Upper lobe of left lung (tissue), 6 donors: Measurements from ENCODE around the gene PPP1R10. TPM values are rescaled to one million over a fixed set of nuclear protein-coding genes. Genes with fewer than 3 reads are reported as not detected.

Experiments
- ATAC-seq, 2 donors: fragments of 200-7000 bp; cut with Tn5 transposase; one replicate each; pipeline ENCODE4 v1.9.1; 2022; ENCODE audit warnings: mild to moderate bottlenecking in 2 of 2, moderate library complexity in 2 of 2; ENCODE audit not compliant: low FRiP score in 2 of 2
- DNase-seq, 2 donors: peaks; one replicate each; pipeline ENCODE4 v3.0.0-alpha.2; 2019 to 2020
- H3K27ac ChIP-seq, 4 donors: fragments of 200-600 bp; sonication (generic); one replicate each; pipeline ENCODE4 v1.5.1; 2016 to 2019
- H3K27me3 ChIP-seq, 4 donors: fragments of 200-600 bp; sonication (generic); one replicate each; pipeline ENCODE4 v1.5.1; 2017 to 2019
- H3K36me3 ChIP-seq, 4 donors: fragments of 200-600 bp; sonication (generic); one replicate each; pipeline ENCODE4 v1.5.1; 2016 to 2019
- H3K4me1 ChIP-seq, 4 donors: fragments of 200-600 bp; sonication (generic); one replicate each; pipeline ENCODE4 v1.5.1; 2018 to 2019
- H3K4me3 ChIP-seq, 4 donors: fragments of 200-600 bp; sonication (generic); one replicate each; pipeline ENCODE4 v1.5.1; 2017 to 2019; ENCODE audit warnings: mild to moderate bottlenecking in 2 of 4, moderate library complexity in 1 of 4
- H3K9me3 ChIP-seq, 4 donors: fragments of 200-600 bp; sonication (generic); one replicate each; pipeline ENCODE4 v1.5.1; 2018 to 2019
- EP300 ChIP-seq, 4 donors: sonication (generic); formaldehyde crosslinking; IDR thresholded peaks; one replicate each; pipeline ENCODE4 v1.5.1; 2017; ENCODE audit warnings: antibody characterized with exemption in 4 of 4, control low read depth in 2 of 4
- POLR2A ChIP-seq, 4 donors: fragments of 450-650 bp; IDR thresholded peaks; one replicate each; pipeline ENCODE4 v1.5.1; 2016 to 2017; ENCODE audit warnings: antibody characterized with exemption in 4 of 4, mild to moderate bottlenecking in 2 of 4
- POLR2AphosphoS5 ChIP-seq, 2 donors: sonication (generic); formaldehyde crosslinking; IDR thresholded peaks; one replicate each; pipeline ENCODE4 v1.5.1; 2017; ENCODE audit warnings: antibody characterized with exemption in 2 of 2
- WGBS, 2 donors: methylation state at CpG; one replicate each; pipeline ENCODE4 v1.1.5; 2017 to 2018; 5-methylcytosine and 5-hydroxymethylcytosine counted together
- total RNA-seq, 6 donors: library from RNA; depleted of rRNA in 4 of 6; stranded (reverse); fragments of >200 nt in 4 of 6; gene quantifications; one replicate each; pipeline versions ENCODE4 v1.1.0 to v1.2.1, GENCODE V29; 2016 to 2021
- TF ChIP-seq, protein P1 (sequence below), 6 experiments: fragments of 450-650 bp in 4 of 6; fragments of 200-600 bp in 2 of 6; sonication (generic) in 2 of 6; IDR thresholded peaks; one replicate each; pipeline ENCODE4 v1.5.1; 2016 to 2019; ENCODE audit warnings: antibody characterized with exemption in 6 of 6
- donor health status: DM: no; HTN: no; CAD: no; lungs with moderate emphysema.
- donor health status: DM: no; HTN: yes; CAD: no; lungs with severe emphysema.

The PPP1R10 gene
- total RNA-seq, 6 donors from 2014 or later = 32.0 to 72.1 (median 50.7) TPM

GRCh38 chr6:30625511-30625910, 8.5 kb upstream of the PPP1R10 start:
- Histone ChIP-seq H3K4me1 (peaks cover 8 to 19% (median 17%) of the 10 kb centered on the region in 4 donors), H3K27me3 (no peaks in the 10 kb centered on the region), H3K4me3 (no peak overlapping the region), H3K9me3 (no peaks in the 10 kb centered on the region), H3K27ac (peak overlapping the region in 1 of 4 donors; percentile 88), H3K36me3 (peaks cover 24 to 64% (median 50%) of the 10 kb centered on the region in 4 donors)
- no peak for TF ChIP-seq POLR2A (IDR thresholded peaks at IDR 0.05)
- TF ChIP-seq, protein P1, sequence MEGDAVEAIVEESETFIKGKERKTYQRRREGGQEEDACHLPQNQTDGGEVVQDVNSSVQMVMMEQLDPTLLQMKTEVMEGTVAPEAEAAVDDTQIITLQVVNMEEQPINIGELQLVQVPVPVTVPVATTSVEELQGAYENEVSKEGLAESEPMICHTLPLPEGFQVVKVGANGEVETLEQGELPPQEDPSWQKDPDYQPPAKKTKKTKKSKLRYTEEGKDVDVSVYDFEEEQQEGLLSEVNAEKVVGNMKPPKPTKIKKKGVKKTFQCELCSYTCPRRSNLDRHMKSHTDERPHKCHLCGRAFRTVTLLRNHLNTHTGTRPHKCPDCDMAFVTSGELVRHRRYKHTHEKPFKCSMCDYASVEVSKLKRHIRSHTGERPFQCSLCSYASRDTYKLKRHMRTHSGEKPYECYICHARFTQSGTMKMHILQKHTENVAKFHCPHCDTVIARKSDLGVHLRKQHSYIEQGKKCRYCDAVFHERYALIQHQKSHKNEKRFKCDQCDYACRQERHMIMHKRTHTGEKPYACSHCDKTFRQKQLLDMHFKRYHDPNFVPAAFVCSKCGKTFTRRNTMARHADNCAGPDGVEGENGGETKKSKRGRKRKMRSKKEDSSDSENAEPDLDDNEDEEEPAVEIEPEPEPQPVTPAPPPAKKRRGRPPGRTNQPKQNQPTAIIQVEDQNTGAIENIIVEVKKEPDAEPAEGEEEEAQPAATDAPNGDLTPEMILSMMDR (IDR thresholded peaks at IDR 0.05) = no peak
- TF ChIP-seq EP300 (IDR thresholded peaks at IDR 0.05) = no peak
- no peak for TF ChIP-seq POLR2AphosphoS5 (IDR thresholded peaks at IDR 0.05)
- WGBS, 2 donors = 96 to 98% methylated on average over 8 of the region's 8 CpGs
- DNase-seq = no peak
- no peak for ATAC-seq

DNA sequence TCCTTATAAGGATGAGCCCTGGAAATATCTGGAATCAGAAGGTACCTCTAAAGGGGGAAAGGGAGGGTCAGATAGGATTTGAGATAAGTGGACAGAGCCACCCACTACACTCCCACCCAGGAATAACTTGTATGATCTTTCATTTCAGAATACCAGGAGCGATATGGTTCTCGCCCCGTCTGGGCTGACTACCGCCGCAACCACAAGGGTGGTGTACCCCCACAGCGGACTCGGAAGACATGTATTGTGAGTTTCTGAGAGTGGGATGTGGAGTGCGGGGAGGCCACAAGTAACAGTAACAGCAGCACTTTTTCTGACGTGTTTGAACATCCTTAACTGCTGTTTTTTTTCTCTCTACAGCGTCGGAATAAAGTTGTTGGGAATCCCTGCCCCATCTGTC, 2.5 kb upstream of the PPP1R10 start:
- Histone ChIP-seq H3K36me3 (peaks cover 23 to 65% (median 46%) of the 10 kb centered on the region in 4 donors), H3K27ac (no peak overlapping the region), H3K4me1 (peaks cover 11 to 19% (median 13%) of the 10 kb centered on the region in 4 donors), H3K27me3 (no peaks in the 10 kb centered on the region), H3K4me3 (no peak overlapping the region), H3K9me3 (no peaks in the 10 kb centered on the region)
- TF ChIP-seq EP300 (IDR thresholded peaks at IDR 0.05) (no peak), POLR2A (IDR thresholded peaks at IDR 0.05) (no peak), POLR2AphosphoS5 (IDR thresholded peaks at IDR 0.05) (no peak)
- TF ChIP-seq, protein P1 (IDR thresholded peaks at IDR 0.05) = no peak
- ATAC-seq = no peak
- DNase-seq = no peak
- WGBS, 2 donors = 95 to 97% methylated on average over 11 of the region's 11 CpGs

DNA sequence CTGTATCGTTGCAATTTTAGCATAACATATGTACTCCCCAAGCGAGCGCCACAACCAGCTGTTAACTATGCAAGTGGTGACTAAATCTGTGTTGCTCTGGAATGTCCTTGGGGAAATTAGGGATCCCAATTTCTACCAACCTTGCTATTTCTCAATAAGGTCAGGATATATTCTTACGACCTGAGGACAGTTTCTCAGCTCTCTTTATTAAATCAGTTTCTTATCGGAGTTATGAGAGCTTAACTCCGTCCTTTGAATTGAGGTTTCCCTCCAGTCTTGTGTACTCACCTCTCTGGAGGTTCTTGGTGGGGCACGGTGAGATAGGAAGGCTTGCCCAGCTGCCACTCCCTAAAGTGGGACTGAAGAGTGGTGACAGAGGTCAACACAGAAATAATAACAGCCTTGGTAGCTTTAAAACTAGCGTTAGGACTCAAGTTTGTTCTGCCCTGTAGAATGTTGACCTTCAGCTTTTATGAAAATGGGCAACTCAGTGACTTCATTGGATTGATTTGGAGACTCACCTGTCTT, 1.3 kb upstream of the PPP1R10 start:
- Histone ChIP-seq H3K27ac (peak overlapping the region; percentile 95 to 98 (median 96)), H3K9me3 (no peaks in the 10 kb centered on the region), H3K27me3 (no peaks in the 10 kb centered on the region), H3K4me3 (peak overlapping the region; percentile 57 to 87 (median 70)), H3K4me1 (peaks cover 23 to 31% (median 25%) of the 10 kb centered on the region in 4 donors), H3K36me3 (peaks cover 23 to 61% (median 35%) of the 10 kb centered on the region in 4 donors)
- DNase-seq (no peak), ATAC-seq (no peak)
- 4 to 8% methylated on average over 8 of the region's 8 CpGs for WGBS, 2 donors
- TF ChIP-seq, protein P1 (IDR thresholded peaks at IDR 0.05) = no peak

- WGBS, 2 donors = 0 to 1% methylated on average over 34 of the region's 34 CpGs
- peak within 1 kb of the TSS; percentile 95 to 98 (median 96) for H3K27ac ChIP-seq
- ATAC-seq (peak; percentile 94 to 97), DNase-seq (peak; percentile 94 to 99)
- no peaks in the 10 kb centered on the region for H3K27me3 ChIP-seq
- peaks cover 30 to 38% (median 31%) of the 10 kb centered on the region in 4 donors for H3K4me1 ChIP-seq
- TF ChIP-seq POLR2AphosphoS5 (IDR thresholded peaks at IDR 0.05) (peak; percentile 94), POLR2A (IDR thresholded peaks at IDR 0.05) (peak in 3 of 4 donors; percentile 57 to 82 (median 61)), EP300 (IDR thresholded peaks at IDR 0.05) (peak in 1 of 4 donors; percentile 50)
- TF ChIP-seq, protein P1 (IDR thresholded peaks at IDR 0.05) = peak in 2 of 6 experiments; percentile 7 to 15
- H3K4me3 ChIP-seq = peak within 1 kb of the TSS; percentile 67 to 87 (median 78)
- no peaks in the 10 kb centered on the region for H3K9me3 ChIP-seq
- H3K36me3 ChIP-seq = peaks cover 18 to 55% (median 31%) of the 10 kb centered on the region in 4 donors
Observed at GRCh38 chr6:30617565-30618269, 674 bp upstream of the PPP1R10 start, which contains the start of gene MRPS18B. TSS of gene MRPS18B (plus strand) at chr6:30617840. CDS start at chr6:30617866, 26 bp downstream.
